ENCODE data around the gene NFKBIA.

DNA sequence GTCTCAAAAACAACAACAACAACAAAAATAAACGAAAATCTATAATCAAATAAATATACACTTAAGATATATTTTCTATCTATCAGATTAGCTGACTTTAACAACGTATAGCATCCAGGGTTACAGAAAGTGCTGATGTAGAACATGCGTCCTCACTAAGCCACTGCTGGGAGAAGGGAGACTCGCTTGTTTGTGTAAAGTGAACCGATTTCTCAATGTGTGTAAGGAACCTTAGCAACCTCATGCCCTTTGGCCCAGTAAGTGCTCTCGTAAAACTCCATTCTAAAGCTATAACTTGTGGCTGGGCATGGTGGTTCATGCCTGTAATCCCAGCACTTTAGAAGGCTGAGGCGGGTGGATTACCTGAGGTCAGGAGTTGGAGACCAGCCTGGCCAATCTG lies 23.8 kb downstream of the NFKBIA start:
- TF ChIP-seq POLR2A (IDR thresholded peaks at IDR 0.05) (no peak), CTCF (IDR thresholded peaks at IDR 0.05 in 4 of 5, conservative IDR thresholded peaks at IDR 0.05 in 1 of 5) (no peak)
